Activated CD8-positive, alpha-beta T cell treated with anti-CD3 and anti-CD28 coated beads for 36 hours (primary cell): ENCODE data around the gene DNLZ. TPM values are rescaled to one million over a fixed set of nuclear protein-coding genes. Genes with fewer than 3 reads are reported as not detected.

Source experiments
- ATAC-seq: fragments of 200-7000 bp; cut with Tn5 transposase; one replicate; pipeline ENCODE4 v1.10.0; 2021; ENCODE audit warnings: mild to moderate bottlenecking, moderate library complexity
- CTCF ChIA-PET: fragments of 350-600 bp; sonication (Branson Sonifier 250); formaldehyde crosslinking; loops from one replicate; lab custom pipeline; 2021; ENCODE audit warnings: antibody characterized with exemption; lab: Charles Lee
- POLR2A ChIA-PET: fragments of 350-600 bp; sonication (Branson Sonifier 250); formaldehyde crosslinking; loops from one replicate; lab custom pipeline; 2021; ENCODE audit warnings: antibody characterized with exemption; lab: Charles Lee
- DNase-seq: peaks from one replicate; pipeline ENCODE4 v3.0.0-alpha.2; 2020
- H3K27ac Mint-ChIP-seq: one replicate; pipeline ENCODE4 v1.8.0; 2021; ENCODE audit warnings: mild to moderate bottlenecking, mixed read lengths
- H3K27me3 Mint-ChIP-seq: one replicate; pipeline ENCODE4 v1.8.0; 2021; ENCODE audit warnings: mixed read lengths
- H3K36me3 Mint-ChIP-seq: one replicate; pipeline ENCODE4 v1.8.0; 2021; ENCODE audit warnings: low read depth, mixed read lengths
- H3K4me1 Mint-ChIP-seq: one replicate; pipeline ENCODE4 v1.8.0; 2021; ENCODE audit warnings: low read depth, mixed read lengths
- H3K4me3 Mint-ChIP-seq: one replicate; pipeline ENCODE4 v1.8.0; 2021; ENCODE audit warnings: mild to moderate bottlenecking, moderate library complexity, mixed read lengths
- H3K9me3 Mint-ChIP-seq: one replicate; pipeline ENCODE4 v1.8.0; 2021; ENCODE audit warnings: mixed read lengths
- CTCF ChIP-seq: fragments of 200-600 bp; IDR thresholded peaks from one replicate; pipeline ENCODE4 v1.8.0; 2022; ENCODE audit warnings: antibody characterized with exemption, mild to moderate bottlenecking
- intact Hi-C: fragments of 100-400 bp; cut with micrococcal nuclease; formaldehyde crosslinking; loops from one replicate; pipeline ENCODE4 v1.10.0; 2022
- total RNA-seq, 2 experiments: library from RNA; stranded (reverse); gene quantifications; one replicate each; pipeline ENCODE4 v1.2.3, GENCODE V29; 2021

DNLZ gene
- total RNA-seq, 2 experiments from 2014 or later: 16.1 to 17.4 TPM

DNA sequence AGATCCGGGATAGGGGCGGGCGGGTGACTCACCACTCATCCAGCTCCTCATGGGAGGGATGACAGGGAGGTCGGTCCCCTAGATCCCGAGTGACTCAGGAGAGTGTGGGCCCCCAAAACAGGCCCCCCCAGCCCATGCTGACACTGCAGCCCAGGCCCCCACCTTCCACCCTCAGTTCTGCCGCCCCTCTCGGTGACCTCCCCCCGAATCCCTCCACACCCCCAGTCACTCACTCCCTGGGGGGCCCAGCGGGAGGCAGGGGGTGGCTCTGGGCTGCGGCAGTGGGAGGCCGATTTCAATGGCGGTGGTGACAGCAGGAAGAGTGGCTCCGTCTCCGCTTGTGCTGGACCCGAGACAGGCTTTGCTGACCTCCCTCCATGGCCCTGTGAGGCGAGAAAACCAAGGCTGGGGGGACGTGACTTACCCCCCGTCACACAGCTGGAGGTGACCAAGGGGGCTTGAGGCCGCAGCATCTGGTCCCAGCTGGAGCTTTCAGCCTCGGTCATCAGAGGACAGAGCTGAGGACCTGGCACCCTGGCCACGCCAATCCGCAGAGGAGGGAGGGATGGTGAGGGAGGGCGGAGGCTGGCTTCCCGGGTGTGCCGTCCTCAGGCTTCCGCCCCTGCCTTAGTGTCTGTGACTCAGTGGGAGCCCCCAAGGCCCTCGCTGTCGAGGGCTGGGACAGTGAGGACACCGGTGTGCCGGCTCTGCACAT lies 27.2 kb downstream of the DNLZ start:
- Mint-ChIP-seq H3K27me3 (no peaks in the 10 kb centered on the region), H3K4me1 (no peaks in the 10 kb centered on the region), H3K4me3 (no peak overlapping the region), H3K9me3 (no peaks in the 10 kb centered on the region), H3K27ac (no peak overlapping the region), H3K36me3 (no peaks in the 10 kb centered on the region)
- ChIA-PET POLR2A (no interaction called here), CTCF (no interaction called here)
- ATAC-seq: no peak
- DNase-seq: no peak
- no peak for TF ChIP-seq CTCF
- intact Hi-C loops: no loop called here

GRCh38 chr9:136335296-136336155 lies 28.0 kb downstream of the DNLZ start:
- no peak for TF ChIP-seq CTCF
- intact Hi-C loops: no loop called here
- Mint-ChIP-seq H3K9me3 (no peaks in the 10 kb centered on the region), H3K36me3 (no peaks in the 10 kb centered on the region), H3K27me3 (no peaks in the 10 kb centered on the region), H3K4me3 (no peak overlapping the region), H3K4me1 (no peaks in the 10 kb centered on the region), H3K27ac (no peak overlapping the region)
- ChIA-PET CTCF (no interaction called here), POLR2A (no interaction called here)
- DNase-seq (no peak), ATAC-seq (no peak)

- H3K4me3 Mint-ChIP-seq: no peak overlapping the region
- H3K4me1 Mint-ChIP-seq: no peaks in the 10 kb centered on the region
- TF ChIP-seq CTCF: no peak
- no peak overlapping the region for H3K27ac Mint-ChIP-seq
- no peaks in the 10 kb centered on the region for H3K27me3 Mint-ChIP-seq
- no peaks in the 10 kb centered on the region for H3K9me3 Mint-ChIP-seq
- ATAC-seq (no peak), DNase-seq (no peak)
- CTCF ChIA-PET: no interaction called here
- H3K36me3 Mint-ChIP-seq: no peaks in the 10 kb centered on the region
- POLR2A ChIA-PET: no interaction called here
- intact Hi-C loops: no loop called here
Observed at GRCh38 chr9:136334541-136334940, 29.0 kb downstream of the DNLZ start.

DNA sequence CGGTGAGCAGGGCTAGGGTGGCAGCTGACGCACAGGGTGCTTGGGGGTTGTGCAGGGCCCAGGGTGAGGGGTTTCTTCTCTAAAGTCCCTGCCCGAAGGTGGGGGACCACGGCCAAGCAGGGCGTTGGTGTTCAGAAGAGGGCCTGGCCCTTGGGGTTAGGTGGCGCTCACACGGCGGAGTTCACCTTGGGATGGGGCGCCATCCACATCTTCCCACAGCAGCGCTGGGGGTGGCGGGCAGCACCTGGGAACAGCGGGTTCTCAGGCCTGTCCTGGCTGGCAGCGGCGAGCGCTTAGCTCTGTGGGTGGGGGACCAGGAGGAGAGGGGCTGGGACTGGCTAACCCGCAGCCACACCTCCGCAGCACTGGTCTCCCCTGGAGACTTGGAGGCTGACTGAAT lies 30.1 kb downstream of the DNLZ start:
- no peaks in the 10 kb centered on the region for H3K36me3 Mint-ChIP-seq
- no peaks in the 10 kb centered on the region for H3K9me3 Mint-ChIP-seq
- no peak for TF ChIP-seq CTCF
- POLR2A ChIA-PET: no interaction called here
- peaks cover 4% of the 10 kb centered on the region for H3K4me1 Mint-ChIP-seq
- H3K27ac Mint-ChIP-seq: no peak overlapping the region
- no peaks in the 10 kb centered on the region for H3K27me3 Mint-ChIP-seq
- intact Hi-C loops: no loop called here
- H3K4me3 Mint-ChIP-seq: no peak overlapping the region
- no peak for DNase-seq
- CTCF ChIA-PET: no interaction called here
- no peak for ATAC-seq

- no peak for DNase-seq
- no peaks in the 10 kb centered on the region for H3K9me3 Mint-ChIP-seq
- ChIA-PET POLR2A (no interaction called here), CTCF (no interaction called here)
- no peak overlapping the region for H3K27ac Mint-ChIP-seq
- no peak for ATAC-seq
- H3K4me3 Mint-ChIP-seq: no peak overlapping the region
- no peaks in the 10 kb centered on the region for H3K27me3 Mint-ChIP-seq
- intact Hi-C loops: no loop called here
- no peaks in the 10 kb centered on the region for H3K36me3 Mint-ChIP-seq
- peaks cover 4% of the 10 kb centered on the region for H3K4me1 Mint-ChIP-seq
- no peak for TF ChIP-seq CTCF
Observed at GRCh38 chr9:136333045-136333444, 30.5 kb downstream of the DNLZ start.
